Mesendoderm (in vitro differentiated cells): ENCODE measurements around the gene ITGB3.

Experiments used
- DNase-seq: peaks from one replicate; pipeline ENCODE4 v3.0.0; 2013
- H2AK5ac ChIP-seq: 2 replicates; pipeline ENCODE4 v1.6.1; 2013; ENCODE audit warnings: low read length, inconsistent platforms
- H2BK120ac ChIP-seq: 2 replicates; pipeline ENCODE4 v1.6.1; 2013; ENCODE audit warnings: low read depth, mild to moderate bottlenecking, low read length, moderate library complexity, mixed read lengths
- H2BK15ac ChIP-seq: replicated peaks from 2 replicates; pipeline ENCODE4 v1.6.1; 2013; ENCODE audit warnings: low read depth, mild to moderate bottlenecking, moderate library complexity
- H2BK5ac ChIP-seq: 2 replicates; pipeline ENCODE4 v1.6.1; 2013; ENCODE audit warnings: low read length, inconsistent platforms
- H3K18ac ChIP-seq: 2 replicates; pipeline ENCODE4 v1.6.1; 2013; ENCODE audit warnings: mild to moderate bottlenecking, low read length, mixed read lengths
- H3K23ac ChIP-seq: one replicate; pipeline ENCODE4 v1.6.1; 2013; ENCODE audit warnings: low read length
- H3K27ac ChIP-seq: 2 replicates; pipeline ENCODE4 v1.5.1; 2013; ENCODE audit warnings: low read depth, mild to moderate bottlenecking, inconsistent platforms, low read length, moderate library complexity
- H3K27me3 ChIP-seq: 2 replicates; pipeline ENCODE4 v1.6.1; 2013; ENCODE audit warnings: low read length, control low read depth, mild to moderate bottlenecking, inconsistent platforms; ENCODE audit not compliant: insufficient read depth, poor library complexity
- H3K36me3 ChIP-seq: 2 replicates; pipeline ENCODE4 v1.6.1; 2013; ENCODE audit warnings: low read length, inconsistent platforms; ENCODE audit not compliant: control insufficient read depth, insufficient read depth
- H3K4ac ChIP-seq: one replicate; pipeline ENCODE4 v1.6.1; 2013; ENCODE audit warnings: low read depth, mild to moderate bottlenecking, low read length, moderate library complexity
- H3K4me1 ChIP-seq: 2 replicates; pipeline ENCODE4 v1.6.1; 2013; ENCODE audit warnings: low read depth, low read length, inconsistent platforms; ENCODE audit not compliant: control insufficient read depth
- H3K4me2 ChIP-seq: 2 replicates; pipeline ENCODE4 v1.6.1; 2013; ENCODE audit warnings: low read length
- H3K4me3 ChIP-seq: 2 replicates; pipeline ENCODE4 v1.5.1; 2013; ENCODE audit warnings: mild to moderate bottlenecking, low read length
- H3K56ac ChIP-seq: one replicate; pipeline ENCODE4 v1.6.1; 2013; ENCODE audit warnings: low read length
- H3K79me1 ChIP-seq: 2 replicates; pipeline ENCODE4 v1.6.1; 2013; ENCODE audit warnings: low read length, inconsistent platforms
- H3K79me2 ChIP-seq: 2 replicates; pipeline ENCODE4 v1.6.1; 2013; ENCODE audit warnings: mild to moderate bottlenecking, low read length; ENCODE audit not compliant: control insufficient read depth, insufficient read depth
- H3K9ac ChIP-seq: 2 replicates; pipeline ENCODE4 v1.6.1; 2013; ENCODE audit warnings: low read length, inconsistent platforms
- H4K5ac ChIP-seq: one replicate; pipeline ENCODE4 v1.6.1; 2013; ENCODE audit warnings: low read length
- H4K8ac ChIP-seq: one replicate; pipeline ENCODE4 v1.6.1; 2013; ENCODE audit warnings: low read depth, mild to moderate bottlenecking, control low read depth, low read length, moderate library complexity
- WGBS: extraction: QIAGEN DNeasy Blood & Tissue Kit; methylation state at CpG from one replicate; pipeline ENCODE4 v1.1.7; 2013; ENCODE audit warnings: low lambda C conversion rate, missing lambda C conversion rate; ENCODE audit not compliant: insufficient coverage; ENCODE audit errors: extremely low coverage; 5-methylcytosine and 5-hydroxymethylcytosine counted together

Gene ITGB3

DNA sequence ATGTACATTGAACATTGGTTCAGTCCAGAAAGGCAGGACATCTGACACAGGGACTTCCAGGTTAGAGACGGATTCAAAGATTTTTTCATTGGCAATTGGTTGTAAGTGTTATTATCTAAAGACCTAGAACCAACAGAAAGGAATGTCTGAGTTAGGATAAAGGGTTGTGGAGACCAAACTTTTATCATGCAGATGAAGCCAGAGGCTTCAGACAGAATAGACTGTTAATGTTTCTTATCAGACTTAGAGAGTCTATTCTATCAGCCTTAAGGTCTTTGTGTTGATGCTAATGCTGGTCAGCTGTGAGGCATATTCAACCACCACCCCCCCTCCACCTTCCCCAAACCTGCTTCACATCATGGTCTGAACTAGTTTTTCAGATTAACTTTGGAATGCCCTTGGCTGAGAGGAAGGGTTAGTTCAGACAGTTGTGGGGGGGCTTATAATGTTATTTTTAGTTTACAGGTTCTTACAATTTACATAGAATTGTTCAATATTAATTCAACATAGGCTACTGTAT is 2.1 kb upstream of the ITGB3 start:
- no peaks in the 10 kb centered on the region for H3K79me1 ChIP-seq
- H2BK5ac ChIP-seq = peak overlapping the region; percentile 7
- no CpG with 5 or more reads among the region's 1 CpG for WGBS
- peaks cover 4% of the 10 kb centered on the region for H3K27me3 ChIP-seq
- H3K4me1 ChIP-seq = peaks cover 11% of the 10 kb centered on the region
- no peak overlapping the region for H2BK120ac ChIP-seq
- no peak overlapping the region for H3K4me2 ChIP-seq
- peak overlapping the region; percentile 12 for H3K27ac ChIP-seq
- no peak overlapping the region for H3K23ac ChIP-seq
- no peak overlapping the region for H4K8ac ChIP-seq
- DNase-seq = peak; percentile 79
- H3K4me3 ChIP-seq = no peak overlapping the region
- H3K56ac ChIP-seq = no peak overlapping the region
- H3K4ac ChIP-seq = no peak overlapping the region
- no peak overlapping the region for H2BK15ac ChIP-seq
- H3K36me3 ChIP-seq = no peaks in the 10 kb centered on the region
- no peak overlapping the region for H2AK5ac ChIP-seq
- no peak overlapping the region for H3K18ac ChIP-seq
- no peak overlapping the region for H4K5ac ChIP-seq
- no peak overlapping the region for H3K9ac ChIP-seq
- H3K79me2 ChIP-seq = no peaks in the 10 kb centered on the region

GRCh38 chr17:47252209-47252608 is 1.4 kb upstream of the ITGB3 start:
- Histone ChIP-seq H3K23ac (no peak overlapping the region), H3K36me3 (no peaks in the 10 kb centered on the region), H2AK5ac (no peak overlapping the region), H3K18ac (no peak overlapping the region), H3K4ac (no peak overlapping the region), H3K4me1 (peaks cover 11% of the 10 kb centered on the region), H2BK5ac (peak overlapping the region; percentile 18), H4K8ac (no peak overlapping the region), H3K79me2 (no peaks in the 10 kb centered on the region), H2BK15ac (no peak overlapping the region), H2BK120ac (no peak overlapping the region), H3K4me3 (no peak overlapping the region), H4K5ac (no peak overlapping the region), H3K4me2 (no peak overlapping the region), H3K79me1 (no peaks in the 10 kb centered on the region), H3K27me3 (peaks cover 4% of the 10 kb centered on the region), H3K27ac (peak overlapping the region; percentile 4), H3K9ac (no peak overlapping the region), H3K56ac (peak overlapping the region; percentile 22)
- DNase-seq = peak; percentile 70
- WGBS = no CpG with 5 or more reads among the region's 1 CpG

DNA sequence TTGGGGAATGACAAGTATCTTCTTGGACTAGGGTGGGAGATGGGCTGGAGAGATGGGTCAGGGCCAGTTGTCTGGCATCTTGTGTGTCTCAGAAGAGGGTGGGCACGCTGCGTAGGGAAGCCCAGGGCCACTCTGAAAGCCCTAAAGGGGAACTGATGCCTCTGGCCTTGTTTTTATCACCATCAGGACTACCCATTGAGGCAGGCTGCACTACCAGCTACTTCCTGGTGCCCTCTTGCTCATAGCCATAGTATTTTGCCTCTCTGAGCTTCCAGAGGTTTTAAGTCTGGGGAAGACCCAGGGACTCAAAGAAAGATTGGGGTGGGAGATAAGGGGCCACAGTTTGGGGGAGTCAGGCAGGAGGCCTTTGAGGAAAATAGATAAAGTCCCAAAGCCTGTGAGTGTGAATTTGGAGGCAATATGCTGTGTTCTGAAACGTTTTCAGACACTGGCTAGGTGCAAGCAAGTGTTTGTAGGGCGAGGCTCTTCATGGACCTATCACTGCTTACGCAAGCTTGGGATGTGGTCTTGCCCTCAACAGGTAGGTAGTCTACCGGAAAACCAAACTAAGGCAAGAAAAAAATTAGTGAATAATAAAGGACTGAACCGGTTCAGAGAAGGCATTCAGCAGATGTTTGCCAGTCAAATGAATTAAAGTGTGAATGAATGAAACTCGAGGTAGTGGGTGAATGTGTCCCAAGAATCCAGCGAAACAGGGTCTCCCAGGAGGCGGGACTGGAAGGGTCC is 688 bp upstream of the ITGB3 start:
- Histone ChIP-seq H2BK120ac (no peak overlapping the region), H3K79me1 (no peaks in the 10 kb centered on the region), H3K9ac (no peak overlapping the region), H3K23ac (no peak overlapping the region), H3K4me3 (no peak overlapping the region), H3K4me1 (peaks cover 11% of the 10 kb centered on the region), H2AK5ac (peak overlapping the region; percentile 90), H3K56ac (peak overlapping the region; percentile 60), H3K36me3 (no peaks in the 10 kb centered on the region), H3K18ac (peak overlapping the region; percentile 43), H3K79me2 (no peaks in the 10 kb centered on the region), H2BK5ac (peak overlapping the region; percentile 63), H3K27me3 (peaks cover 4% of the 10 kb centered on the region), H4K8ac (no peak overlapping the region), H3K4me2 (peak overlapping the region; percentile 85), H3K27ac (peak overlapping the region; percentile 10), H3K4ac (no peak overlapping the region), H4K5ac (no peak overlapping the region), H2BK15ac (no peak overlapping the region)
- WGBS = no CpG with 5 or more reads among the region's 10 CpGs
- DNase-seq = no peak

DNA sequence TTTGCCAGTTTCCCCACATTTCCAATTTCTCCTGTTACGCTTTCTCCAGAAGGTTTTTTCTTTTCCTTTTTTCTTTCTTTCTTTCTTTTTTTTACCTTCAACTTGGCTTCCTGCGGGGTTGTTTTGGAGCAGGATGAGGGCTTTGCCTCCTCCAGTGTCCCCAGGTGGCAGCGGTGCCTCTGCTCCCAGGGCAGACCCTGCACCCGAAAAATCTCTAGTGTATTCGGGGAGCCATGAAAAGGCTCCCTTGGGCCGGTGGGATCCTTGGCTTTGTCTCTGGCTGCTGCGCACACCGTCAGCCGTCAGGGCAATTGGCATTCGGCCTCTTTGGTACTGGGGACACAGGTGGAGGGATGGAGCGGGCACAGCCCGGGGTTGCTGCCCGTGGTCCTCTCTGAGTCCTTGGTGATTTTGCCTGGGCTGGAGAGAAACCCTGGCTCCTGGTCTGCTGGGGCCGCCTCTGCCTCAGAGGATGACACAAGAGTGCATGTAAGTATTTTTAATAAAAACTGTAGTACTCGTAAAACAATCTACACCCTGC is 846 bp downstream of the ITGB3 start:
- H3K4me3 ChIP-seq = peak overlapping the region; percentile 48
- no peaks in the 10 kb centered on the region for H3K36me3 ChIP-seq
- no peak overlapping the region for H2BK15ac ChIP-seq
- peaks cover 4% of the 10 kb centered on the region for H3K27me3 ChIP-seq
- H4K8ac ChIP-seq = no peak overlapping the region
- no peak overlapping the region for H3K23ac ChIP-seq
- H3K18ac ChIP-seq = no peak overlapping the region
- no peak overlapping the region for H3K27ac ChIP-seq
- no peak overlapping the region for H2BK5ac ChIP-seq
- no peak for DNase-seq
- H4K5ac ChIP-seq = no peak overlapping the region
- no peaks in the 10 kb centered on the region for H3K79me2 ChIP-seq
- peak overlapping the region; percentile 81 for H3K56ac ChIP-seq
- no peak overlapping the region for H3K4ac ChIP-seq
- H3K79me1 ChIP-seq = no peaks in the 10 kb centered on the region
- WGBS = no CpG with 5 or more reads among the region's 15 CpGs
- no peak overlapping the region for H2AK5ac ChIP-seq
- H3K4me2 ChIP-seq = peak overlapping the region; percentile 85
- H3K4me1 ChIP-seq = peaks cover 11% of the 10 kb centered on the region
- H3K9ac ChIP-seq = peak overlapping the region; percentile 61
- H2BK120ac ChIP-seq = no peak overlapping the region

DNA sequence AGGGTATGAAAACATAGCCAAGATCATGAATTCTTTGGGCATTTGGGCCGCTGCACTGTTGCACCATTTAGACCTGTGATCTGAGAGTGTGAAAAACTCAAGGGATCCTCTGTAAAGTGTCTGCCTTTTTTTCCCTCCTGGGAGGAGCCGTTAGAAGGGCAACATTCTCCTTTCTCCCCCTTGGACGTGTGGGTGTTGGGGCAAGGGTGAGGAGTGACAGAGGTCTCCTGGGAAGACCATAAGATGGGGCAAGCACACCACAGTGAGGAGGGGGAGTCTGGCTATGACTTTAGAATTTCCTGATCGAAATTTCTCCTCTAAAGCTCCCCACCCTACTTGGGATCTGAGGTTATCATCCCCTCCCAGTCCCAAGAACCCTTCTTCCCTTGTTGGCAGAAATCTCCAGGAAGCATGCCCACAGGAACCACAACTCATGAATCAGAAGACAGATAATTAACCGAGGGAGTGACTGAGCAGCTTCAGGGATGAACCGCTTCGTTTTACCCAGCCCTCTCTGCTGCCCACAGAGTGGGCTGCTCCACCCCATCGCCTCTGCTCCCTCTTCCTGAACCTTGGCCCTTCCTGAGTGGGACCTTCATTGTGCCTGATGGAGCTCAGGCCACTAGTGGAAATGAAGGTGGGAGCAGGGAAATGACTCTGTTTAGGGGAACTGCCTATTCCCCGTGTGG is 4.2 kb downstream of the ITGB3 start:
- WGBS = no CpG with 5 or more reads among the region's 9 CpGs
- peaks cover 4% of the 10 kb centered on the region for H3K27me3 ChIP-seq
- H2BK5ac ChIP-seq = no peak overlapping the region
- H3K4me2 ChIP-seq = no peak overlapping the region
- H3K4me1 ChIP-seq = peaks cover under 1% of the 10 kb centered on the region
- no peak overlapping the region for H3K18ac ChIP-seq
- H2BK15ac ChIP-seq = no peak overlapping the region
- H3K79me2 ChIP-seq = no peaks in the 10 kb centered on the region
- no peak overlapping the region for H2AK5ac ChIP-seq
- H4K8ac ChIP-seq = no peak overlapping the region
- no peaks in the 10 kb centered on the region for H3K36me3 ChIP-seq
- no peak overlapping the region for H4K5ac ChIP-seq
- no peak overlapping the region for H3K4me3 ChIP-seq
- H3K23ac ChIP-seq = no peak overlapping the region
- H2BK120ac ChIP-seq = no peak overlapping the region
- H3K79me1 ChIP-seq = no peaks in the 10 kb centered on the region
- H3K27ac ChIP-seq = no peak overlapping the region
- no peak for DNase-seq
- no peak overlapping the region for H3K9ac ChIP-seq
- H3K4ac ChIP-seq = no peak overlapping the region
- no peak overlapping the region for H3K56ac ChIP-seq
